K562 (cell line): Measurements from ENCODE around the gene SYNE2. TPM values are rescaled to one million over a fixed set of nuclear protein-coding genes. Genes with fewer than 3 reads are reported as not detected.

ENCODE experiments used
- ATAC-seq: fragments of 200-7000 bp; cut with Tn5 transposase; 3 replicates; pipeline ENCODE4 v1.9.1; 2020; ENCODE audit warnings: moderate library complexity
- BruUV-seq: library from RNA; stranded (reverse); fragments of 400-500 nt; replicated peaks from 2 replicates; lab custom pipeline; 2021; lab: Mats Ljungman, UMichigan
- CTCF ChIA-PET: fragments of 300-600 bp; formaldehyde crosslinking; extraction: SDS; loops from one replicate; lab custom pipeline; 2021; ENCODE audit warnings: low intra/inter-chr PET ratio; lab: Yijun Ruan, JAX
- POLR2A ChIA-PET: fragments of 300-600, 350-650 bp; sonication (Branson Sonifier 250); formaldehyde crosslinking; extraction: SDS; loops from one replicate; lab custom pipeline; 2021; ENCODE audit warnings: antibody characterized with exemption, inconsistent platforms; lab: Yijun Ruan, JAX
- DNase-seq, 4 experiments: peaks; one replicate each; pipeline versions ENCODE4 v3.0.0 to v3.0.0-alpha.2; 2011 to 2018; ENCODE audit warnings: low spot score in 3 of 4, mixed read lengths in 3 of 4; ENCODE audit errors: extremely low read depth in 1 of 4
- FAIRE-seq: peaks from 2 replicates; lab custom pipeline; 2011; peaks lifted over from hg19 to GRCh38; lab: Jason Lieb, UNC
- H2AFZ ChIP-seq: 2 replicates; pipeline ENCODE4 v1.6.0; 2011; ENCODE audit warnings: low read depth, low read length, control low read depth, inconsistent platforms
- H3K27ac ChIP-seq: fragments of 200-600 bp; 3 replicates; pipeline ENCODE4 v1.8.0; 2011; ENCODE audit warnings: low read depth, mild to moderate bottlenecking, control low read depth, inconsistent platforms, low read length, moderate library complexity, mixed read lengths; ENCODE audit errors: extremely low read depth
- H3K27me3 ChIP-seq, 2 experiments: fragments of 300-600 bp in 1 of 2; 2 replicates in 1 of 2; 3 replicates in 1 of 2; pipeline versions ENCODE4 v1.6.0 to v1.8.0; 2011; ENCODE audit warnings: inconsistent platforms in 2 of 2, low read length in 2 of 2, mild to moderate bottlenecking in 1 of 2, mixed read lengths in 1 of 2, moderate library complexity in 1 of 2; ENCODE audit not compliant: control insufficient read depth in 2 of 2, insufficient read depth in 2 of 2
- H3K36me3 ChIP-seq: fragments of 300-600 bp; 3 replicates; pipeline ENCODE4 v1.8.0; 2011; ENCODE audit warnings: mild to moderate bottlenecking, low read length, inconsistent platforms; ENCODE audit not compliant: control insufficient read depth, insufficient read depth
- H3K4me1 ChIP-seq, 2 experiments: fragments of 200-600 bp in 1 of 2; replicated peaks in 1 of 2; 2 replicates in 1 of 2; 3 replicates in 1 of 2; pipeline versions ENCODE4 v1.5.1 to v1.8.0; 2011; ENCODE audit warnings: inconsistent platforms in 2 of 2, low read length in 2 of 2, mild to moderate bottlenecking in 1 of 2, mixed read lengths in 1 of 2, moderate library complexity in 1 of 2; ENCODE audit not compliant: control insufficient read depth in 2 of 2, insufficient read depth in 2 of 2
- H3K4me2 ChIP-seq: 2 replicates; pipeline ENCODE4 v1.6.1; 2011; ENCODE audit warnings: low read length, control low read depth, inconsistent platforms, mixed read lengths; ENCODE audit not compliant: insufficient read depth
- H3K4me3 ChIP-seq: fragments of 200-600 bp; sonication (generic), shearing (Covaris generic); 2 replicates; pipeline ENCODE4 v1.5.1; 2016; ENCODE audit warnings: control low read depth, inconsistent platforms
- H3K79me2 ChIP-seq: fragments of 200-600 bp; 3 replicates; pipeline ENCODE4 v1.8.0; 2011; ENCODE audit warnings: low read length, inconsistent platforms; ENCODE audit not compliant: control insufficient read depth, insufficient read depth
- H3K9ac ChIP-seq, 2 experiments: 2 replicates each; pipeline versions ENCODE4 v1.6.0 to v1.6.1; 2011; ENCODE audit warnings: low read depth in 2 of 2, low read length in 2 of 2, control low read depth in 1 of 2, inconsistent platforms in 1 of 2, mild to moderate bottlenecking in 1 of 2, mixed read lengths in 1 of 2; ENCODE audit not compliant: insufficient read depth in 1 of 2
- H3K9me1 ChIP-seq: one replicate; pipeline ENCODE4 v1.6.0; 2011; ENCODE audit warnings: inconsistent platforms, mild to moderate bottlenecking, low read length, moderate library complexity; ENCODE audit not compliant: control insufficient read depth, insufficient read depth
- H3K9me3 ChIP-seq: replicated peaks from 2 replicates; pipeline ENCODE4 v1.5.1; 2011; ENCODE audit warnings: low read depth, low read length, inconsistent platforms; ENCODE audit not compliant: control insufficient read depth, insufficient read depth
- H4K20me1 ChIP-seq: replicated peaks from 2 replicates; pipeline ENCODE4 v1.6.1; 2011; ENCODE audit warnings: low read length, inconsistent platforms, mixed read lengths; ENCODE audit not compliant: control insufficient read depth, insufficient read depth
- BRF2 ChIP-seq: IDR thresholded peaks from 3 replicates; pipeline ENCODE4 v1.6.1; 2011; ENCODE audit warnings: borderline replicate concordance, mild to moderate bottlenecking; ENCODE audit not compliant: insufficient read length, insufficient read depth
- GABPB2 ChIP-seq: fragments of 250-450 bp; sonication (Bioruptor Pico); conservative IDR thresholded peaks from 2 replicates; pipeline ENCODE4 v1.5.1; 2021; ENCODE audit warnings: mild to moderate bottlenecking
- IRF2 ChIP-seq: sonication (generic); formaldehyde crosslinking; IDR thresholded peaks from 2 replicates; pipeline ENCODE4 v1.8.1; 2022; ENCODE audit warnings: mild to moderate bottlenecking, missing genetic modification reagents
- MBD1 ChIP-seq: fragments of 250-450 bp; sonication (Bioruptor Pico); IDR thresholded peaks from 2 replicates; pipeline ENCODE4 v1.8.0; 2022; ENCODE audit warnings: inconsistent platforms
- NFE2L1 ChIP-seq: fragments of 450-650 bp; IDR thresholded peaks from 2 replicates; pipeline ENCODE4 v1.6.1; 2016; ENCODE audit warnings: missing genetic modification characterization, low read depth, mild to moderate bottlenecking, missing compliant biosample characterization, moderate library complexity, borderline replicate concordance
- NFIC ChIP-seq: fragments of 450-650 bp; IDR thresholded peaks from 2 replicates; pipeline ENCODE4 v1.6.1; 2017; ENCODE audit warnings: mild to moderate bottlenecking, inconsistent platforms
- PKNOX1 ChIP-seq: fragments of 450-650 bp; IDR thresholded peaks from 2 replicates; pipeline ENCODE4 v1.6.1; 2016
- POLR2G ChIP-seq: fragments of 200-400 bp; formaldehyde crosslinking; IDR thresholded peaks from 2 replicates; pipeline ENCODE4 v1.6.1; 2017; ENCODE audit warnings: low read depth, mild to moderate bottlenecking, antibody characterized with exemption, low read length, moderate library complexity
- ZNF395 ChIP-seq: fragments of 200-800 bp; sonication (Bioruptor generic); IDR thresholded peaks from 2 replicates; pipeline ENCODE4 v1.6.1; 2017; ENCODE audit warnings: missing genetic modification characterization, missing compliant biosample characterization
- ZNF561 ChIP-seq: fragments of 450-650 bp; formaldehyde crosslinking; conservative IDR thresholded peaks from 2 replicates; pipeline ENCODE4 v1.4.0; 2020; ENCODE audit warnings: mild to moderate bottlenecking, moderate library complexity
- ZNF717 ChIP-seq: fragments of 250-450 bp; sonication (Bioruptor Pico); IDR thresholded peaks from 2 replicates; pipeline ENCODE4 v1.5.0; 2021
- WGBS: fragments of 100-300 bp; shearing (Covaris generic); methylation state at CpG from one replicate; pipeline ENCODE4 v1.1.6; 2016; ENCODE audit warnings: low coverage, mixed read lengths; ENCODE audit not compliant: insufficient coverage; ENCODE audit errors: missing lambda C conversion rate; 5-methylcytosine and 5-hydroxymethylcytosine counted together
- in situ Hi-C: fragments of 300-500 bp; cut with MboI; formaldehyde crosslinking; loops from 4 replicates; pipeline ENCODE4 v1.15.0; 2018; ENCODE audit warnings: inconsistent platforms, mixed read lengths
- intact Hi-C: fragments of 100-400 bp; cut with micrococcal nuclease; formaldehyde crosslinking; loops from 2 replicates; pipeline ENCODE4 v1.14.2; 2022
- polyA plus RNA-seq, 8 experiments: library from polyadenylated mRNA; depleted of rRNA in 4 of 8; stranded (reverse) in 5 of 8; unstranded in 3 of 8; fragments of >200 nt; fragmentation: Nextera tagmentation in 2 of 8; fragmentation: Illumina TruSeq in 1 of 8; extraction: Ambion mirVana in 2 of 8; extraction: Trizol in 1 of 8; gene quantifications; 2 replicates each; pipeline versions ENCODE4 v1.2.1 to v1.2.3, GENCODE V29; 2011 to 2014; ENCODE audit warnings: inconsistent platforms in 1 of 8, missing spikeins in 1 of 8
- total RNA-seq, 7 experiments: library from RNA; depleted of rRNA in 6 of 7; stranded (reverse); fragments of >200 nt in 6 of 7; fragmentation: Illumina TruSeq in 2 of 7; extraction: Trizol in 2 of 7; gene quantifications; 2 replicates each; pipeline versions ENCODE4 v1.2.1 to v1.2.3, GENCODE V29; 2011 to 2021; ENCODE audit warnings: low replicate concordance in 1 of 7

The SYNE2 gene
- total and polyA plus RNA-seq, 9 of the 15 experiments (the other 6 are each of a cell fraction or from before 2014, with no cell fraction given): 0.06 to 0.53 (median 0.11) TPM

DNA sequence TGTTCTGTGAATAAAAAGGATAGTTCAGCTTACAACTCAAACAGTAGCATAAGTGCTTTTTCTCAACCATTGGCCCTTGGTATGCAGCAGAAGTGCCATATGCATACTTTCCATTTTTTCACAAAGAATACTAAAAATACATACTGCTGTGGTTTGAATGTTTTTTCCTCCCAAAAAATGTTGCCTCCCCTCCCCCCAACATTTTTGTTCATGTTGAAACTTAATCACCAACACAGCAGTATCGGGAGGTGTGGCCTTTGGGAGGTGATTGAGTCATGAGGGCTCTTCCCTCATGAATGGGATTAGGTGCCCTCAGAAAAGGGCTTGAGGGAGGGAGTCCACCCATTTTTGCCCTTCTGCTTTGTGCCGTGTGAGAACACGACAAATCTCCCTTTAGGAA, 242.8 kb downstream of the SYNE2 start:
- DNase-seq: no peak
- no peak overlapping the region for H3K9ac ChIP-seq
- no peaks in the 10 kb centered on the region; a peak in 1 of 5 replicates for H3K27me3 ChIP-seq
- no peaks in the 10 kb centered on the region for H3K9me3 ChIP-seq
- CTCF ChIA-PET: no interaction called here
- no TSS peak for BruUV-seq
- WGBS: 0% methylated on average over 3 of the region's 3 CpGs
- no peak overlapping the region for H2AFZ ChIP-seq
- H3K9me1 ChIP-seq: no peaks in the 10 kb centered on the region
- H3K36me3 ChIP-seq: no peaks in the 10 kb centered on the region
- no peaks in the 10 kb centered on the region for H3K4me1 ChIP-seq
- H4K20me1 ChIP-seq: no peaks in the 10 kb centered on the region
- H3K27ac ChIP-seq: no peak overlapping the region
- no peak for TF ChIP-seq IRF2 (CRISPR knock-in tag)
- TF ChIP-seq, all 486 proteins: peak for 0
- POLR2A ChIA-PET: no interaction called here
- ATAC-seq (no peak), FAIRE-seq (no peak)
- Histone ChIP-seq H3K4me2 (no peak overlapping the region), H3K79me2 (no peaks in the 10 kb centered on the region), H3K4me3 (no peak overlapping the region)
- in situ Hi-C loops (no loop called here), intact Hi-C loops (no loop called here)

DNA sequence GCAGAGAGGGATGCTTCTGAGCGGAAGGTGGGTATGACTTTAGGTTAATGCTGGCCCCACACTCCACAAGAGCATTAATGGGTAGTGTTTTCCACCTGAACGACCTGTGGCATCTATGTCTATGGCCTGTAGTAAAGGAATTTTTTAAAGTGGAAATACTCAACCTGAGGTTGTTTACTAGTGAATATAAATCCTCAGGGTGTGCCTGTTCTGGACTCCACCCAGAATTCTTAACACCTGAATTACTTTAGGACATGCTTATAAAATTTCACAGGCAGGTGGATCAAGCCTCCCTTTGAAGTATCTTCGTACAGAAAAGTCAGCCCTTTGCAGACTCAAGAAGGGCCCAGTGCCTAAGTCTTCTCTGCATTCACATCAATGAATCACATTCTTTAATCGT, 245.3 kb downstream of the SYNE2 start:
- ATAC-seq (no peak), FAIRE-seq (no peak), DNase-seq (no peak)
- H3K27ac ChIP-seq: no peak overlapping the region
- H3K79me2 ChIP-seq: no peaks in the 10 kb centered on the region
- 0% methylated on average over 4 of the region's 4 CpGs for WGBS
- H3K36me3 ChIP-seq: no peaks in the 10 kb centered on the region
- H3K9ac ChIP-seq: no peak overlapping the region
- no peaks in the 10 kb centered on the region for H4K20me1 ChIP-seq
- in situ Hi-C loops (no loop called here), intact Hi-C loops (no loop called here)
- H3K27me3 ChIP-seq: peaks cover 0 to 5% of the 10 kb centered on the region in 2 experiments; a peak in 1 of 5 replicates
- H3K4me1 ChIP-seq: no peaks in the 10 kb centered on the region
- CTCF ChIA-PET: interaction anchor here (0.5 kb wide), 1 partner anchor 202 kb away, joined by 3 read pairs; no protein-coding TSS in a partner anchor
- POLR2A ChIA-PET: no interaction called here
- BruUV-seq: no TSS peak
- no peak overlapping the region for H3K4me3 ChIP-seq
- H2AFZ ChIP-seq: no peak overlapping the region
- H3K4me2 ChIP-seq: no peak overlapping the region
- no peaks in the 10 kb centered on the region for H3K9me1 ChIP-seq
- no peaks in the 10 kb centered on the region for H3K9me3 ChIP-seq
- no peak for TF ChIP-seq MBD1 (CRISPR knock-in tag)
- TF ChIP-seq PKNOX1: no peak
- TF ChIP-seq NFE2L1: no peak
- TF ChIP-seq ZNF395 (CRISPR knock-in tag): no peak
- TF ChIP-seq ZNF717: no peak
- TF ChIP-seq ZNF561 (CRISPR knock-in tag): no peak
- no peak for TF ChIP-seq GABPB2 (CRISPR knock-in tag)
- TF ChIP-seq BRF2: no peak
- TF ChIP-seq POLR2G: no peak
- no peak for TF ChIP-seq NFIC
